HepG2 (cell line): ENCODE results near the gene ARHGEF26.

Experiments
- CREM ChIP-seq, 2 experiments: sonication (generic) in 1 of 2; formaldehyde crosslinking in 1 of 2; IDR thresholded peaks; 2 replicates each; pipeline versions ENCODE4 v1.4.0 to v1.6.1; 2016 to 2020; ENCODE audit warnings: antibody characterized with exemption in 1 of 2, mild to moderate bottlenecking in 1 of 2, missing genetic modification reagents in 1 of 2
- EEA1 ChIP-seq: sonication (generic); formaldehyde crosslinking; IDR thresholded peaks from 2 replicates; pipeline ENCODE4 v1.5.1; 2020; ENCODE audit warnings: mild to moderate bottlenecking, missing genetic modification reagents, borderline replicate concordance
- HOXA7 ChIP-seq: sonication (generic); formaldehyde crosslinking; IDR thresholded peaks from 2 replicates; pipeline ENCODE4 v1.8.1; 2022; ENCODE audit warnings: mild to moderate bottlenecking, missing genetic modification reagents, moderate library complexity
- MXD4 ChIP-seq: IDR thresholded peaks from 2 replicates; pipeline ENCODE4 v1.6.1; 2016; ENCODE audit warnings: mild to moderate bottlenecking, missing biosample characterization, missing genetic modification reagents
- MXI1 ChIP-seq: IDR thresholded peaks from 3 replicates; pipeline ENCODE4 v1.6.1; 2012; ENCODE audit warnings: low read depth, low read length, inconsistent platforms, borderline replicate concordance
- ZFP36 ChIP-seq: fragments of 150-350 bp; IDR thresholded peaks from 2 replicates; pipeline ENCODE4 v1.6.1; 2018; ENCODE audit warnings: borderline replicate concordance, low read length, low read depth; ENCODE audit not compliant: partially characterized antibody
- ZNF124 ChIP-seq: sonication (generic); formaldehyde crosslinking; IDR thresholded peaks from 2 replicates; pipeline ENCODE4 v1.4.0; 2020; ENCODE audit warnings: missing genetic modification reagents
- ZNF136 ChIP-seq: sonication (generic); formaldehyde crosslinking; IDR thresholded peaks from 2 replicates; pipeline ENCODE4 v1.8.1; 2022; ENCODE audit warnings: low read depth, mild to moderate bottlenecking, moderate library complexity, missing genetic modification reagents
- ZNF274 ChIP-seq: sonication (generic); formaldehyde crosslinking; IDR thresholded peaks from 2 replicates; pipeline ENCODE4 v1.5.1; 2020; ENCODE audit warnings: mild to moderate bottlenecking, missing genetic modification reagents
- TF ChIP-seq, protein P1 (sequence below): sonication (generic); formaldehyde crosslinking; IDR thresholded peaks from 2 replicates; pipeline ENCODE4 v1.5.0; 2020; ENCODE audit warnings: mild to moderate bottlenecking, missing genetic modification reagents, moderate library complexity
- TF ChIP-seq, protein P2 (sequence below), 2 experiments: sonication (generic) in 1 of 2; formaldehyde crosslinking in 1 of 2; IDR thresholded peaks; 2 replicates each; pipeline versions ENCODE4 v1.5.1 to v1.6.1; 2011 to 2020; ENCODE audit warnings: borderline replicate concordance in 1 of 2, low read depth in 1 of 2, low read length in 1 of 2, mild to moderate bottlenecking in 1 of 2, missing genetic modification reagents in 1 of 2, moderate library complexity in 1 of 2
- TF ChIP-seq, protein P3 (sequence below): sonication (generic); formaldehyde crosslinking; IDR thresholded peaks from 2 replicates; pipeline ENCODE4 v1.4.0; 2020; ENCODE audit warnings: missing genetic modification reagents

DNA sequence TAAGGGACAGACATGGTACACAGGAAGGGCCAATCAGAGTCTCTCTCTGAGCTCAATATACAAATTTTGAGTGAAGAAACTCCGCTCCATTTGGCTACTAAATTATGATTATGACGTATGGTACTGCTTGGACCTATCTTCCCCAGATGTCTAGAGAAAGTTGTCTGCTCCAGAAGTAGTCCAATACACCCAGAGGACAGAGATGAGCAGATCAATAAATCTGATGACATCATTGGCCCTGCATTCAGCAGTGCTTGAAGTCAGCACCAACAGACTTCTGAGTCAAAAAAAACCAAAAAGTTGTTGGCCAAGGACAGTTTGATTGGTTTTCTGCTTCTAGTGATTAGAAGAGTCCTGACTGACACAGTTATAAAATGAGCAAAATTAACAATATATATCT is 19.9 kb upstream of the ARHGEF26 start:
- TF ChIP-seq MXD4 (no peak), ZNF124 (CRISPR knock-in tag) (no peak), HOXA7 (no peak), ZFP36 (no peak), CREM (IDR thresholded peaks at IDR 0.05) (no peak), CREM (CRISPR knock-in tag; IDR thresholded peaks at IDR 0.05) (no peak), EEA1 (CRISPR knock-in tag) (no peak), MXI1 (no peak), ZNF274 (CRISPR knock-in tag) (no peak), ZNF136 (CRISPR knock-in tag) (no peak)
- TF ChIP-seq, protein P1, sequence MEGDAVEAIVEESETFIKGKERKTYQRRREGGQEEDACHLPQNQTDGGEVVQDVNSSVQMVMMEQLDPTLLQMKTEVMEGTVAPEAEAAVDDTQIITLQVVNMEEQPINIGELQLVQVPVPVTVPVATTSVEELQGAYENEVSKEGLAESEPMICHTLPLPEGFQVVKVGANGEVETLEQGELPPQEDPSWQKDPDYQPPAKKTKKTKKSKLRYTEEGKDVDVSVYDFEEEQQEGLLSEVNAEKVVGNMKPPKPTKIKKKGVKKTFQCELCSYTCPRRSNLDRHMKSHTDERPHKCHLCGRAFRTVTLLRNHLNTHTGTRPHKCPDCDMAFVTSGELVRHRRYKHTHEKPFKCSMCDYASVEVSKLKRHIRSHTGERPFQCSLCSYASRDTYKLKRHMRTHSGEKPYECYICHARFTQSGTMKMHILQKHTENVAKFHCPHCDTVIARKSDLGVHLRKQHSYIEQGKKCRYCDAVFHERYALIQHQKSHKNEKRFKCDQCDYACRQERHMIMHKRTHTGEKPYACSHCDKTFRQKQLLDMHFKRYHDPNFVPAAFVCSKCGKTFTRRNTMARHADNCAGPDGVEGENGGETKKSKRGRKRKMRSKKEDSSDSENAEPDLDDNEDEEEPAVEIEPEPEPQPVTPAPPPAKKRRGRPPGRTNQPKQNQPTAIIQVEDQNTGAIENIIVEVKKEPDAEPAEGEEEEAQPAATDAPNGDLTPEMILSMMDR (CRISPR knock-in tag) = no peak
- TF ChIP-seq, protein P2, sequence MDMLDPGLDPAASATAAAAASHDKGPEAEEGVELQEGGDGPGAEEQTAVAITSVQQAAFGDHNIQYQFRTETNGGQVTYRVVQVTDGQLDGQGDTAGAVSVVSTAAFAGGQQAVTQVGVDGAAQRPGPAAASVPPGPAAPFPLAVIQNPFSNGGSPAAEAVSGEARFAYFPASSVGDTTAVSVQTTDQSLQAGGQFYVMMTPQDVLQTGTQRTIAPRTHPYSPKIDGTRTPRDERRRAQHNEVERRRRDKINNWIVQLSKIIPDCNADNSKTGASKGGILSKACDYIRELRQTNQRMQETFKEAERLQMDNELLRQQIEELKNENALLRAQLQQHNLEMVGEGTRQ (IDR thresholded peaks at IDR 0.05; ENCODE audit: low read depth, low read length) = no peak
- TF ChIP-seq, protein P2 (CRISPR knock-in tag; IDR thresholded peaks at IDR 0.05; ENCODE audit: borderline replicate concordance) = no peak
- TF ChIP-seq, protein P3, sequence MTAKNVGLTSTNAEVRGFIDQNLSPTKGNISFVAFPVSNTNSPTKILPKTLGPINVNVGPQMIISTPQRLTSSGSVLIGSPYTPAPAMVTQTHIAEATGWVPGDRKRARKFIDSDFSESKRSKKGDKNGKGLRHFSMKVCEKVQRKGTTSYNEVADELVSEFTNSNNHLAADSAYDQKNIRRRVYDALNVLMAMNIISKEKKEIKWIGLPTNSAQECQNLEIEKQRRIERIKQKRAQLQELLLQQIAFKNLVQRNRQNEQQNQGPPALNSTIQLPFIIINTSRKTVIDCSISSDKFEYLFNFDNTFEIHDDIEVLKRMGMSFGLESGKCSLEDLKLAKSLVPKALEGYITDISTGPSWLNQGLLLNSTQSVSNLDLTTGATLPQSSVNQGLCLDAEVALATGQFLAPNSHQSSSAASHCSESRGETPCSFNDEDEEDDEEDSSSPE (CRISPR knock-in tag) = no peak
